ENCODE measurements around the gene CARMIL3.
A peak's percentile ranks its signal among the peaks of the same experiment; 100 is the strongest.

Gene CARMIL3

DNA sequence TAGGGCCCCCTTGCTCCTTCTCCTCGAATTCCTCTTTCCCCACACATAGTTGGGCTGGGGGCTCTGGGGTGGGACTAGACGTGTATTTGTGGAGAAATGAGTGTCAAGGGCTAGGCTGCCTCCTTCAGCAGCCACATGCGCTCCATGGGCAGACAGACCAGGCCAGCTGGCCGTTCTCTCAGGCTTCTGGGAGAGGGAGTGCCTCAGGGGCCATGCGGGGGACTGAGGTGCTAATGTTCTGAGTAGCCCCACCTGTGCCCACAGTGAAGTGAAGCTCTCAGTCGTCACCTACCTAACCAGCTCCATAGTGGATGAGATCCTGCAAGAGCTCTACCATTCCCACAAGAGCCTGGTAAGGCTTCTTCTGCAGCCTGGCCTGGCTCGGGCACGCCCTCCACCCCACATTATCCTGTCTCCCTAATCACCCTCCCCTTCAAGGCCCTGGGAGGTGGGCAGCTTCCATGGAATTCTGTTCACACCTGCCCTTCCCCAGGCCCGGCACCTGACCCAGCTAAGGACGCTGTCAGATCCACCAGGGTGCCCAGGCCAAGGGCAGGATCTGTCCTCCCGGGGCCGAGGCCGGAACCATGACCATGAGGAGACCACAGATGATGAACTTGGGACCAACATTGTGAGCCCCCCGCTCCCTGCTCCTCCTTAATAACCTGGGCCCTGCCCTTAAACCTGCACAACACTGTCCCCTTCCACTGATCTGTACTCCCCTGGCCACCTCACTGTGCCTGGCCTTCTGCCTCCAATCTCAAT, 10.6 kb downstream of the CARMIL3 start:
- no peak for DNase-seq

DNA sequence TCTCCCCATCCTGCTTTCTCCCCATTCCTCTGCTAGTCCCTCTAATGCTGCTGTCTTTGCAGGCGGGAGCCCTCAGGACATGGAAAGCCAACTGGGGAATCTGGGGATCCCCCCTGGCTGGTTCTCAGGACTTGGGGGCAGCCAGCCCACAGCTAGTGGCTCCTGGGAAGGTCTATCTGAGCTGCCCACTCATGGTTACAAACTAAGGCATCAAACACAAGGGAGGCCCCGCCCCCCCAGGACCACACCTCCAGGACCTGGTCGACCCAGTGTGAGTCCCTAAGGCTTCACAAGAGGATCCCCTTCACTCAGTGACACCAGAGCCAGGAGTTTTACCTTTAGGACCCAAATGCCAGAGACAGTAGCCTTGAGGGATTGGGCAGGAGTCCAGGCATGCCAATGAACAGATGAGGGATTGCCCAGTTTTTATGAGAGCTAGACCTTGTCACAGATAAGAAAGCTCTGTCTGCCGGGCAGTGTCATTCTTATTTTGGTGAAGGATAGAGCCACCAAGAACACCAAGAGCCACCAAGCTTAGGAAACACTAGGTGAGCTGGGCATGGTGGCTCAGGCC, 11.5 kb downstream of the CARMIL3 start:
- no peak for DNase-seq

DNA sequence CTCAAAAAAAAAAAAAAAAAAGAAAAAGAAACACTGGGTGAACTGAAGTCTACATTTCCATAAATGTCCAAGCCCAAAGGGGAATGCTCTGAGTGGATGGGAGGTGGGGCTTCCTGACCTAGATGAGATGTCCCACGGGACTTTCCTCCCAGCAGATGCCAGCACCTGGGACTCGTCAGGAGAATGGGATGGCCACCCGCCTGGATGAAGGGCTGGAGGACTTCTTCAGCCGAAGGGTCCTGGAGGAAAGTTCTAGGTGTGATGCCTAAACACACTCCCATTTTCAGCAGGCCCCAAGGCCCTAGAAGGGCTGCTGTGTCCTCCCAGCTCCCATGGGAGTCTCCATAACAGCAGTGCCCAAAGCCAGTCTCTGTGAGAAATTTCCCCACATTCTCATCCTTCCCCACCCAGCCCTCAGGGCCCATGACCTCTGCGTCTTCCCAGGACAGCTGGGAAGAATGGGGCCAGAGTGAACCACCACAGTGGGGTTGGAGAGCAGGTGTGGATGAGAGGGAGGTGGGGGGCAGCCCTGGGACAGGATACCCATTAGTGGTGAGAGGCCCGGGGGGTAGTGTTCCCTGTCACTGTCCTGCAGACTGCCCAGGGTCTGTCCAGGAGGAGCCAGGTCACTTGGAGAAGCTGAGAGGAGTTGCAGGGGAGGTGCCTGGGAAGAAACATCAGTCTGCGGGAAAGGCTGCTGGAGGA, 12.4 kb downstream of the CARMIL3 start:
- no peak for DNase-seq

DNA sequence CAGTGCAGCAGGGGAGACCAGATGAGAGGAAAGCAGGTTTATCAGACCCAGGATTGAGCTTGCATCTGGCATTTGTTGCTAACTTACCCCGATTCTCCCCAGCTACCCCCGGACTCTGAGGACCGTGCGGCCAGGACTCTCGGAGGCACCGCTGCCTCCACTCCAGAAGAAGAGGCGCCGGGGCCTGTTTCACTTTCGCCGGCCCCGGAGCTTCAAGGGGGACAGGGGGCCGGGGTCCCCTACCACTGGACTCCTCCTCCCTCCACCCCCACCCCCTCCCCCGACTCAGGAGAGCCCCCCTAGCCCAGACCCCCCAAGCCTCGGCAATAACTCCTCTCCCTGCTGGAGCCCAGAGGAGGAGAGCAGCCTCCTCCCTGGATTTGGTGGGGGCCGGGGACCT, 13.0 kb downstream of the CARMIL3 start:
- DNase-seq, result no peak

DNA sequence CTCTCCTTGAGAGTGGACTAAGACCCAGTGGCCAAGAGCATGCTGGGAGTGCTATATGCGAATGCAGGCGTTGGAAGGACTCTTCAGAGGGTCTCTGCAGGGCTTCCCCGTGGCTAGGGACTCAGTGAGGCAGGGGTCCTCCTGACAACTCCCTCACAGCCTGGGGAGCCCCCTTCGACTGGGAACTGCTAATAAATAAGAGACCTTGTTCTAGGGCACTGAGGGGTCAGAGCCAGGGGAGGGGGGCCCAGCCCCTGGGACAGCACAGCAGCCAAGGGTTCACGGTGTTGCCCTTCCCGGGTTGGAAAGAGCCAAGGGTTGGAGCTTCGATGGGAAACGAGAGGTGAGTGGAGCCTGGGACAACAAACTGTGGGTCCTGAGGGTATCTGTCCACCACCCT, 13.6 kb downstream of the CARMIL3 start:
- DNase-seq, result no peak

DNA sequence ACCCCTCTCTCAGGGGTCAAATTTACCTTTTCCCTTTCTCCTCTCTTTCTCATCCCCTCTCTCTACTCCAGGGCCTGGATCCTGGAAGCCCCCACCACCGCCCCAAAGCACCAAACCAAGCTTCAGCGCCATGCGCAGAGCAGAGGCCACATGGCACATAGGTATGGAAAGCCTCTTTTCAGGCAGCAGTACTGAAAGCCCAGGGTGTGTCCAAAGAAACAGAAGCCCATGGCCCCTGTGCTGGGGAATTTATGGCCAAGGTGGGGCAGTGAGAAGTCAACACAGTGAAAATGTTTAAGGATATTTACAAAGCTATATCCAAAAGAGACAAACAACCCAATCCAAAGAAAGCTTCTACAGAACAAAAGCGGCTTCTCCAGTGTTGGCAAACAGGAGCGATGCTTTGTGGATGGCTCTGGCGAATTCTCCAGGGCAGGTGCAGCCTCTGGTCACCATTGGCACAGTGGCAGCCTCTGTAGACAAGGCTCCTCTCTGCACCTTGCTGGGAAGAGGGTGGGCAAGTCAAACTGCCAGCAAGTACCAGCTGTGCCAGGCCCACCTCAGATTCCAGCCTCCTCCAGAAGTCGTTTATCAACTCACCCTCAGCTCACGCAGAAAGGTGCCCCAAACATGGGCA, 14.8 kb downstream of the CARMIL3 start:
- DNase-seq, result no peak

DNA sequence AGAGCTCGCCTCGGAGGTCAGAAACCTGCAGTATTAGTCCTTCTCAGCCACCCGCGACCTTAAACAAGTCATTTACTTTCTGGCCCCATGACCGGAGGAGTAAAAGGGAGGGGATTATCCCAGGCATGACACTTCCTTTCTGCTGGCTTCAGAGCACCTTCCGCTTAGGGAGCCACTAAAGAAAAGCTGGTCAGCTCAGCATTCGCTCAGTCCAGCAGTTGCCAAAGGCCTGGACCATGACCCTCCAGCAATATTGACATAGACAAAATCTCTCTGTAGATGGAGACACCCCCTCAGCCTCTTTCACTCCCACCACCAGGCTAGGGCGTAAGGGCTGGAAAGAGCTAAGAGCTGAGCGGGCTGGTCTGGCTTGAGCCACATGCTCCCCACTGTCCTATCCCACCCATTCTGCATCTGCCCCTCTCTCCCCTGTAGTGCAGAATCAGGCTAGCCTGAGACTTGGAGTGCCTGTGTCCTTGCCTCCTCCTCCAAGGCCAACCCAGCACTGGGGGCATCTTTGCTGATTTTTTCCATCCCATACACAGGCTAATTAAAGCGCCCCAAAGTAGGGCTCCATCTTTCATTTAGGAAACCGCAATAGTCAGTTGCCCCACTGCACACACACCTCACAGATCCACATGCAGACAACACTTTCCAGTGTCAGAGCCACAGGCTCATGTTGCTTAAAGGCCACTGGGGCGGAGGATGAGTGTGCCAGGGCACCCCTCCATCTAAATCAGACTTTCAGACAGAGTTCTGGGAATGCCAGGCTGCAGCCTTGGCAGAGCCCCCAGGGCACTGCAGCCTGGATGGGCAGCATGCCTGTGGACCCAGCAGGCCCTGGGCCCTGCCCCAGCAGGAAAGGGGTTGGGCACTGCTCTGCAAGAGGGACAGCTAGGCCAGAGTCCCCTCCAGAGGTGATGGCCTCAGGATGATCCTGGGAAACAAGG, 15.6 kb downstream of the CARMIL3 start:
- no peak for DNase-seq

DNA sequence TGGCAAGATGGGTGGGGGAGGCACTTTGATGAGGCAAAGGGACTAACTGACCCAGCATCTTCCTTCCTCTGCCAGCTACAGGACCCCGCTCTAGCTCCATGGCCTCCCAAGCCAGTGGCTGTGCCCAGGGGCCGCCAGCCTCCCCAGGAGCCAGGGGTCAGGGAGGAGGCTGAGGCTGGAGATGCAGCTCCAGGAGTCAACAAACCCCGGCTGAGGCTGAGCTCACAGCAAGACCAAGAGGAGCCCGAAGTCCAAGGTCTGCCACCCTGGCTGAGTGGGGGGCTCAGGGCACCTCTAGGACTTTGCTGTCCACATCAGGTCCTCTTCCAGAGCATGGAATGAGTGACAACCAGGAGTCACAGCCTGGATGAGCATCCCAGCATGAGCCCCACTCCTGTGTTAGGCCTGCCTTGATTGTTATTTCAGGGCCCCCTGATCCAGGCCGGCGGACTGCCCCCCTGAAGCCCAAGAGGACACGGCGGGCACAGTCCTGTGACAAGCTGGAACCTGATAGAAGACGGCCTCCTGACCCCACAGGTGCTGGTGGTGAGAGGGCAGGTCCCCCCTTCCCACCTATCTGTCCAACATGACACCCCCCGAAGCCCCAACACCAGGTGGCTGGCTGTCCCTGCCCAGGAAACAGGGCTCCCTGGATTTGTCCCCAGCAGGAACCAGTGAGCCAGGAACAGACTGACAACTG, 17.1 kb downstream of the CARMIL3 start:
- DNase-seq, result no peak

DNA sequence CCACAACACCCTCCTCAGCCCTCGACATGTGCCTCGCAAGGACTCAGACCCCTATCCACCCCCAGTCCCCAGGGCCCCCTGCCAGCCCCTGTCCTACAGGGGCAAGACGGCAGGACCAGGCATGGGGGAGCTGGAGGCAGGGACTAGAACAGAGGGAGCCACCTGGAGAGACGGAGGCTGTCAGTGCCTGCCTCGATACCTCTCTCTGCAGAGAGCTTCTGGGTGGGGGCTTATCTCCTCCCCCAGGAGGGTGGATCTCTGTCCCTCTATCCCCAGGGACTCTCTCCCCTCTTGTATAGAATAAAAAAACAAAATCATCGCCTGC, 17.6 kb downstream of the CARMIL3 start:
- no peak for DNase-seq

DNA sequence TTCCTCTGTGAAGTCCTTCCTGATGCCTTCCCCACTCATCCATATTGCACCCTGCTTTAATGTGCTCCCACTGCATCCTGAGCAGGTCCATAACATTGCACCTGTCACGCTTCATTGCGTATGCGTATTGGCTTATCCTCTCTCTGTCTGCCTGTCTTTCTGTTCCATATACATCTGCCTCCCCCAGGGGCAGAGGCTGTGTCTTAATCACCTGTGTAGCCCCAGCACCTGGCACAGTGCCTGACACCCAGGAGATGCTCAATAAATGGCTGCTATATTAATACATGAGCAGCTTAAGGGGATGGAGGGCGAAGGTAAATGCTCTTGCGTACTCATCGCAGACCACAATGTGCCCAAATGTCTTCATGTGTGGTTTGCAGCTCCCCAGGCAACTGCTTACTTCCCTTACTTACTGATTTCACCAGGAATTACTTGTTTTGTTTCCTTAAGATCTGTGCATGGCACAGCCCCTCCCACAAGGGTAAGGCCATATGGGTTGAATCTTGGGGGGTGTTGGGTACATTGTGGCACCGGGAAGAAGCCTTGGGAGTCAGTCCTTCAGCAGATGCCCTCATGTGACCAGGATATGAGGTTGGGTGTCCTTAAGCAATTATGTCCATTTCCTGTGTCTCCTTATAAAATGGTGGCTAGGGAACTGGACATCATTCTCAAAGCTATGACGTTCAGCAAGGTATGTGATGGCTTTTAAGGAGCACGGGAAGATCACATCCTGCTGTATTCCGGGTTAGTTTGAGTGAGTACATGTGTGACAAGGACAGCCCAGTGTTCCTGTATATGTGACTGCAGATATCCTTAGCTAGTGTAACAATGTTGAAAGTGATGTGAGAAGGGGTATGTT, 18.7 kb downstream of the CARMIL3 start:
- no peak for DNase-seq

DNA sequence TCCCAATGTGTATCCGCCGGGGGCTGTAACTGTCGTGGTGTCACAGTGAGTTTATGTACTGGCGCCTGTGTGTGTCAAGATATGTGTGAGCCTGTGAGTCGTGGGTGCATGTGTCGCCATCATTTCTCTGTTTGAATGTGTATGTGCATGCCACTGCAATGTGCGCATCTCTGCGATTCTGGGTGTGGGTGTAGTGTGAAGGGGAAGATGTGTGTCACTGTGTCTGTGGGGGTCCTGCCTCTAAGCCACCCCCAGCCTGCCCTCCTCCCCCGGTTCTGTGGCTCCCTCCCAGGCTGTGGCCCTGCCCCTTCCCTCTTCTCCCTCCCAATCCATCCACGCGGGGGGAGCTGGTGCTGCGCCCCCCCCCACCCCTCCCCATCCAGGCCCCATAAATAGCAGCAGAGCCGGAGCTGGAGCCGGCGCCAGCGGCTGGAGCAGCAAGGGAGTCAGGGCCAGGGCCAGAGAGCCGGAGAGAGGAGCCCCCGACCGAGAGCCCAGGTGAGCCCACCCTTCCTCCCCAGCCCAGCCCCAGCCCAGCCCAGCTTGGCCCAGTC, 19.4 kb downstream of the CARMIL3 start, which contains the start of gene CPNE6:
TSS of gene CPNE6 (plus strand) at position 419 of the 554 bp plus-strand sequence. CDS start 1,375 bp downstream, outside the sequence.
- no peak for DNase-seq

DNA sequence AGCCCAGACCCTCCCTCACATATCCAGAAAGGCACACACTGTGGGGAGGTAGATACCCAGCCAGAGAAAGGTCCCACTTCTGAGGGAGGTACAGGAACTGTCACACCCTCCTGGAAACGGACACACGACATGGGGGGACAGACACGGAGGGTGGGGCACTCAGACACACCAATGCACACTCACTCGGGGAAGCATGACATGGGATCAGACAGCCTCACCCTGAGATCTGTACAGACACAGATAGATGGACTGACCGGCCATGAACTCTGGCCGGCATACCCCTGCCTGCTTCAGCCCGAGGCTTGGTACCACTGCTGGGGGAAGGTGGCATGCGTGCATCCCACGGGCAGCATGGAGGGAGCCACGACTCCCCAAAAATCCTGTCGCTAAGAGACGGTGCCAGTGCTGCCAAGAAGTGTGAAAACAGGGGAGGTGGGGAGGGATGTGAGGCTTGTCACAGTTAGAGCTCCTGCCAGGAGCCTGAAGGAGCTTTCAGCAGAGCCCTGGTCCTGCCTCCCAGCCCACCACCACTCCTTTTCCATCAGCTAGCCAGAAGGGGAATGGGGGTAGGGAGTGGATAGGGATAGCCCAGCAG, 20.1 kb downstream of the CARMIL3 start:
- no peak for DNase-seq

DNA sequence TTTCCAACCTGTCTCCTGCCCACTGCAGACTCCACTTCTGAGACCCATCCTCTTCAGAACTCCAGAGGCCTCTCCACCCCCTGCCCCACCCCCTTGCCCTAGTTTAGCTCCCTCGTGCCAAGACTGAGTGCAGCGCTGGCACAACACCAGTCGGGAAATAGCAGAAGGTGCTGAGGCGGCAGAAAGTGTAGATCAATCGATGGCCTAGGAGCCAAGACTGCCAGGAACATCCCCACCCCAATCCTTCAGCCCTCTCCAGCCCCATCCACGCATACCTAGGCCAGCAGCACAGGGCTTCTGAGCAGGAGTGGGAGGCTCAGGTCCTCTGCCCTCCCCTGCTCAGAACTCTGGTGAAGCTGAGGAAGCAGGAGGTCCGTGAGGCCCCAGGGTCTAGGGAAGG, 20.6 kb downstream of the CARMIL3 start:
- DNase-seq, result no peak

DNA sequence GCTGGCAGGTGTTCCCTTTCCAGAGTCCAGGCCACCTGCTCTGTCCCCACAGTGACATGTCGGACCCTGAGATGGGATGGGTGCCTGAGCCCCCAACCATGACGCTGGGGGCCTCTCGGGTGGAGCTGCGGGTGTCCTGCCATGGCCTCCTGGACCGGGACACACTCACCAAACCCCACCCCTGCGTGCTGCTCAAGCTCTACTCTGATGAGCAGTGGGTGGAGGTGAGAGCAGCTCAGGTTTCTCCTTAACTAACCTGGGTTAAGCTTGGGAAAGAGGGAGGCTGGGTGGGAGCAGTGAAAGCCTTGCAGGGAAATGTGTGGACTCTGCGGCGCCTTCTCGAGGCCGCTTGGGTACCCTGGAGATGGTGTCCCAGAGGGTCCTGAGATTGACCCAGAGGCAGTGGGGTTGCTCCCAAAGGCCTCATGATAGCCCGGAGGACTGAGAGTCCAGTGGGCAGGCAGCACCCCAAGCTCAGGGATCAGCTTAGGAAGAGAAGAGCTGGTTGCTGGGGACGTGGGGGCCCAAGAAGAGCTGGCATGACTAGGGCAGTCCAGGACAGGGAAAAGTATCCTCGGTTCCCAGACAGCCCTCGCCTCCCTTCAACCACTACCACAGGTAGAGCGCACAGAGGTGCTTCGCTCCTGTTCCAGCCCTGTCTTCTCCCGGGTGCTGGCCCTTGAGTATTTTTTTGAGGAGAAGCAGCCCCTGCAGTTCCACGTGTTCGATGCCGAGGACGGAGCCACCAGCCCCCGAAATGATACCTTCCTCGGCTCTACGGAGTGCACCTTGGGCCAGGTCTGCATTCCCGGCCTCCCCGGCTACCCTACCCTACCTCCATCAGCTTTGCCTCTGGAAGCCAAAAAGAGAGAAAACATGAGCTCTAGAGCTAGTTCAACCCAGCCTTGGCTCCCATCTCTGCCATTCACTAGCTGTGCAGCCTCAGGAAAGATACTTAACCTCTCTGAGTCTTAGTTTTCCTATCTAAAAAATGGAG, 21.4 kb downstream of the CARMIL3 start:
- no peak for DNase-seq

DNA sequence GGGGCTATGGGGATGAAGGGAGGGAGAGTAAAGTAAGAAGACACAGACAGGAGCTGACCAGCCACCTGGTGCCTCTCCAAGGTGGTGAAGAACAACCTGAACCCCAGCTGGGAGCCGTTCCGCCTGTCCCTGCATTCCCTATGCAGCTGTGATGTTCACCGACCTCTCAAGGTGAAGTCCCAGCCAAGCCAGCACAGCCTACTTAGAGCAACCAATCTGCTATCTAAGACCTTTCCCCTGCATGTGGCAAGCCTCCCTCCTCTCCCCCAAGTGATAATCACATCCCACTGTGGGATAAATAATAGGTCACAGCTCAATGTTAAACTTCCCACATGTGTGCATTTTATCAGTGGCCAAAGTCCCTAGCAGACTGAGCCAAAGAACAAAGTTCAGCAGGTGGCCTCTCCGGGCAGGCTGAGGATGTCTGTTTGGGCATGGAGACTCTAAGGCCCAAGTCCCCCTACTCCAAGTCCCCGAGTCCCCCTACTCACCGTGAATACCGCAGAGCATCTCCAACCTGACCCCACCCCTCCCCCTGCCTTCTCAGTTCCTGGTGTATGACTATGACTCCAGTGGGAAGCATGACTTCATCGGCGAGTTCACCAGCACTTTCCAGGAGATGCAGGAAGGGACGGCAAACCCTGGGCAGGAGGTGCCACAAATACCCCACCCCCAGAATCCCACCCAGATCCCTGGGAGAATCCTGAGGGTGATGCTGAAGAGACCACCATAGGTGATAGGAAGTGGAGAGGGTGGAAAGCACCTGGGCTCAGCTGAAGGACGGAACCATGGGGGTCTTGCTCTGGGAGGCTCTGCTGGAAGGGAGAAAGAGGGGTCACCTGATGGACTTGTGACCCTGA, 23.0 kb downstream of the CARMIL3 start:
- peak in 2 of 3 donors; percentile 25 to 41 for DNase-seq

DNA sequence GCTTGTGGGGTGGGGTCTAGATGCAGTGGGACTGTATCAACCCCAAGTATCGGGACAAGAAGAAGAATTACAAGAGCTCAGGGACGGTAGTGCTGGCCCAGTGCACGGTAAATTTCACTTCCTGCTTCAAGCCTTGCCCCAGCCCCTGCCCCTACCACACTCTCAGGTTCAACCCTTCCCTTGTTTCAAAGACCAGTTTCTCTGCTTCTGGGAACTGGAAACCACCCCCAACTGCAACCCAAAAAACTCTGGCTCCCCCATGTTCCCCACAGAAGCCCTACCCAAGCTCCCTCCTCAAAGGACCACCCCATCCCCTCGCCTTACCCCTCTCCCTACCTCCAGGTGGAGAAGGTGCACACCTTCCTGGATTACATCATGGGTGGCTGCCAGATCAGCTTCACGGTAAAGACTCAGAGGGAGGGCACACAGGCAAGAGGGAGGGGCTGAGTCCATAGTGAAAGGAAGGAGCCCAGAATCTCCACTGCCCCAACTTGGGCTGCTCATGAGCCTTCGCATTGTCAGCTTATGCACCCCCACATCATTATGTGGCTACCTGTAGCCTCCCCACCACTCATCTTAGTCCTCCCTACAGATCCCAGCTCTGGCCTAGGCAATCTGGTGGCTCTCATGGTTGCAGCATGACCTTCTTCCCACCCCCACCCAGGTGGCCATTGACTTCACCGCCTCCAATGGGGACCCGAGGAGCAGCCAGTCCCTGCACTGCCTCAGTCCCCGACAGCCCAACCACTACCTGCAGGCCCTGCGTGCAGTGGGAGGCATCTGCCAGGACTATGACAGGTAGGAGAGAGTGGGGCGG, 23.9 kb downstream of the CARMIL3 start:
- no peak for DNase-seq

DNA sequence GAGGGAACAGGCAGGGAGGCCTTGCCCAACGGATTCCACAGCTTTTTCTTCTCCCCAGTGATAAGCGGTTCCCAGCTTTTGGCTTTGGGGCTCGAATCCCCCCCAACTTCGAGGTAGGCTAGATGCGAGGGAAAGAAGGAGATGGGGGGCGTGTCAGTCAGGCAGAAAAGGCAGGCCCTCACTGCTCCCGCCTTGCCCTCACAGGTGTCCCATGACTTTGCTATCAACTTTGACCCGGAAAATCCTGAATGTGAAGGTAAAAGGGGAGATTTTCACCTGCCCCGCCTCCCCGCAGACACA, 24.4 kb downstream of the CARMIL3 start:
- no peak for DNase-seq
